HG03442 (cell line): ENCODE data around the gene LRRTM2.
"Not testable (repeated sequence)": the region's sequence is repeated elsewhere in the genome, so short reads cannot be mapped to it uniquely, and the experiment has no call there.

Experiments
- ATAC-seq: cut with Tn5 transposase; IDR thresholded peaks from one replicate; pipeline ENCODE4 v1.9.1; 2021; ENCODE audit warnings: mild to moderate bottlenecking, moderate library complexity; ENCODE audit not compliant: unreplicated experiment

LRRTM2 gene, protein sequence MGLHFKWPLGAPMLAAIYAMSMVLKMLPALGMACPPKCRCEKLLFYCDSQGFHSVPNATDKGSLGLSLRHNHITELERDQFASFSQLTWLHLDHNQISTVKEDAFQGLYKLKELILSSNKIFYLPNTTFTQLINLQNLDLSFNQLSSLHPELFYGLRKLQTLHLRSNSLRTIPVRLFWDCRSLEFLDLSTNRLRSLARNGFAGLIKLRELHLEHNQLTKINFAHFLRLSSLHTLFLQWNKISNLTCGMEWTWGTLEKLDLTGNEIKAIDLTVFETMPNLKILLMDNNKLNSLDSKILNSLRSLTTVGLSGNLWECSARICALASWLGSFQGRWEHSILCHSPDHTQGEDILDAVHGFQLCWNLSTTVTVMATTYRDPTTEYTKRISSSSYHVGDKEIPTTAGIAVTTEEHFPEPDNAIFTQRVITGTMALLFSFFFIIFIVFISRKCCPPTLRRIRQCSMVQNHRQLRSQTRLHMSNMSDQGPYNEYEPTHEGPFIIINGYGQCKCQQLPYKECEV

DNA sequence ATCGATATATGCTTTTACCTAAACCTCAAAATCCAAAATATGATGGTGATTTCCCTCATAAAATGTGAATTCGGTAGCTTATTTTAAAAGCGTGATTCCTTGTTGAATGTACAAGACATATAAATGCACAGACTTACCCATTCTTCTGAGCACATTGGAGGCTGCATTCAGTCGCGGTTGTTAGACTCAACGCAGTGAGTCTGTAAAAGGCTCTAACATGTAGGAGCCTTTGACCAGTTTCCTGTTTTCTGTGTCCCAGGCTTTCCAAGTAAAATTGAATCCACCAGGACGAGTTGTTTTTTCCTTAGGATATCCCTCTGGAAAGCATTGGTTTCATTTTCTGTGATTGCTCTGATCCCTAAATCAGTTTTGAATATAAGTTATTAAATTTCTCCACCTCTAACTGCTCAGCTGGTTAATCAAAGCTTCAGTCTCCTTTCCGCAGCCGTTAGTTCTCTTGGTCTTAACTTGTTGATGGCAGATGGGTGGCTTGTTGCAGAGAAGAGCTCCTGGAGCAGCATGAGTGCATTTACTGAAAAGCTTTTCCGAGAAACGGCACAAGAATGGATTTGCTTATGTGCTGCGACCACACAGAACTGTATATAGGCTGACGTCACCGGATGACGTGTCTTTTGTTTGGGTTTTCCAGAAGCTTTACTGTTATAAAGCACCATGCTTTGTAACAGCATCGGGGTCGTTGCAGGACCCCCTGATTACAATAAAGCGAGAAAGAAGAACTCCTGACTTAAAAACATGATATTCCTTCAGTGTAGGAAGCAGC lies at the start of gene LRRTM2:
LRRTM2 (minus strand) TSS at position 565 of the 781 bp plus-strand sequence; CDS start at position 141, 424 bp downstream.
- no peak for ATAC-seq

DNA sequence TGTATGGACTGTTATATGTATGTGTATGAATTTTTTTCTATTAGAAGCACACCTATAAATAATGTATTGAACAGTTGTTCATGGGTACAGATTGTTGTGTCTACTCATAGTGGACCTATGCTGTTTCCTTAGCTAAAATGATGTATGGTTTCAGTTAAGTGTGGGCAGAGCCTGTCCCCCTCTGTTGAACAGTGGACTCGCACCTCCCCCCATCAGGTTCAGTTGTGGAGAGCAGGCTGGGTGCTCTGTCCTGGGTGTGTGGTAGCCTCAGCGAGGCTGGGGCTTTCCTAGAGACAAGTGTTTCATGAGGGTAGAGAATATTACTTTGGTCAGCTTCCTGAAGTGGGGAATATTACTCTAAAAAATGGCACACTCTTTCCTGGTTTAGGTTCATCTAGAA lies 47.4 kb upstream of the LRRTM2 start:
- no peak for ATAC-seq

DNA sequence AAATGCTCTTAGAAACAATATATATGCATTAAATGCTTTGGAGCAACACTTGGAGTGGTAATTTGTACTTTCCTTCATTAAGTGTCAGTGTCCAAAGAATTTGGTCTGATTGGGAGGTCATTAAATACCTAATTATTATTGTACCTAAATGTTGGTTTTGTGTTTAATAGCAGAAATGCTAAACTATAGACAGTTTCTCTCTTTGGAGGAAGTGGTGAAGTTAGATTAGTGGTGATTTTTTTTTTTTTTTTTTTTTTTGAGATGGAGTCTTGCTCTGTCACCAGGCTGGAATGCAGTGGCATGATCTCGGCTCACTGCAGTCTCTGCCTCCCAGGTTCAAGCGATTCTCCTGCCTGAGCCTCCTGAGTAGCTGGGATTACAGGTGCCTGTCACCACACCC lies 46.2 kb upstream of the LRRTM2 start:
- not testable (repeated sequence) for ATAC-seq

DNA sequence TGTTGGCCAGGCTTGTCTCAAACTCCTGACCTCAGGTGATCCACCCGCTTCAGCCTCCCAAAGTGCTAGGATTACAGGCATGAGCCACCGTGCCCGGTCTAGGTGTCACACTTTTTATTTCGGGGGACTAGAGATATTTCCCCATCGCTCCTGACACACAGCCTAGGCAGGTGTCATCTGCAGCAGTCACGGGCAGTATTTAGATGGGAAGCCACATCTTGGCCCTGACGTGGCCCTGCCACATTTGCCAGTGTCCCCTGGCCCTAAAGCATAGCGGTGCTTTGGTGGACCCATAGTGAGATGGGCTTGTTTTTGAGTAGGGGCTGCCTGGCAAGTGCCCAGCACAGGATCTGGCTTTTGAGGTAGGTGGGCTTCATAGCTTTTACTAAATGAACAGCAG lies 45.0 kb upstream of the LRRTM2 start:
- no peak for ATAC-seq

DNA sequence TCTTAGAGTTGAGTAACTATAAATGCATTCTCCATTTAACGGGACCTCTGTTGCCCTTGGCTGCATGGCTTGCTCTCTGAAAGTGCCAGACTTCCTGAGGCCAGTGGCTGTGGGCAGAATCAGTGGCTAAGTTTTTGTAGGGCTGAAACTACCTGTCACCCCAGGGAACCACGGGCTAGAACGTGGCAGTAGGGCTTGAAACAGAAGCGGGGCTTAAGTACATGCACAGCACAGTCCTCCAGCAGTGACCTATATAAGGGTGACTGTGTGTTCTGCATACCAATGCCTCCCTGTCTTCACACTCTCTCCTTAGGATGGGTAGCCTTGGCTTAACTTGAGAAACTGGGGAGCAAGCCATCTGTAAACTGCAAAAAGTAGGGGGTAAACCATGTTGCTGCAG lies 43.6 kb upstream of the LRRTM2 start:
- no peak for ATAC-seq

DNA sequence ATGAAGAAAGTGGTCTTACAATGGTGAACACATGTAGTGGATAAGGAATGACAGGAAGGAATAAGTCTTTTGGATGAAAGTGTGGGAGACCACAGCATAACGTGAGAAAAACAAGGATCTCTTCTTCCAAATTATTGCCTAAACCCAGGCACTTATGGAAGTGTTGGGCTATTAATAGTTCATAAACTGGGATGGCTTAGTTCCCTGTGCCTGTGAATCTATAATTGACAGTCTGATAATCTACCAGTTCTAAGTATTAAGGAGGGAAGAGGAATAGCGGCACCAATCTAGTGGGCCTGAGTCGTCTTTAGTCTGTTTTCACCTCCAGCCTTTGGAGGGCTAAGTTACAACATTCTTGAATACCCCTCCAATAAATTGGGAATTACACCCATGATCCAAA lies 39.2 kb upstream of the LRRTM2 start:
- no peak for ATAC-seq

DNA sequence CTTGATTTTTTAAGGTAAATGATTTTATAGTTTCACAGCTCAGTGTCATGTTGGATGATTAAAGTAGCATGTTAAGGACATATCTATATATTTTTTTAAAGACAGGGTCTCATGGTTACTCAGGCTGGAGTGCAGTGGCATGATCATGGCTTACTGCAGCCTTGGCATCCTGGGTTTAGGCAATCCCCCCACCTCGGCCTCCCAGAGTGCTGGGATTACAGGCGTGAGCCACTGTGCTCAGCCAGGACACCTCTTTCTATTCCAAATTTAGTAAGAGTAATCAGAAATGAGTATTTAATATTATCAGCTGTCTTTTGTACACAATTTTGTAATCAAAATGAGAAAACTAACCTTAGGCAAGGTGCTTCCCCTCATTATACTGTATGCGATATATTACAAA lies 38.6 kb upstream of the LRRTM2 start:
- ATAC-seq: no peak

DNA sequence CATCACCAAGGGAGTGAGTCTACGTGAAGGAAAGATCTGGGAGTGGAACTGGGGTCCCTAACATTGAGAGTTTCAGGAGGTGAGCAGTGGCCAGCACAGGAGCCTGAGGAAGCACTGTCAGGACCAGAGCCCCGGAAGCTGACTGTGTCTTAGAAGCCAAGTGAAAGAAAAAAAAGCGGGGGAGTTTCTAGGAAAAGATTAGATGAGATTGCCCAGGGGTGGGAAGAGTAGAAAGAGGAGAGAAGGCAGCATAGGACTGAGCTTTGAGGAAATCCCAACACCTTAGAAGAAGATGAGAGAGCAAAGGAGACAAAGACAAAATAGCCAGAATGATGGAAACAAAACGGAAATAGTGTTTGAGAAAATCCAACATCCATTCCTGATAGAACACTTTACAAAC lies 37.0 kb upstream of the LRRTM2 start:
- no peak for ATAC-seq

DNA sequence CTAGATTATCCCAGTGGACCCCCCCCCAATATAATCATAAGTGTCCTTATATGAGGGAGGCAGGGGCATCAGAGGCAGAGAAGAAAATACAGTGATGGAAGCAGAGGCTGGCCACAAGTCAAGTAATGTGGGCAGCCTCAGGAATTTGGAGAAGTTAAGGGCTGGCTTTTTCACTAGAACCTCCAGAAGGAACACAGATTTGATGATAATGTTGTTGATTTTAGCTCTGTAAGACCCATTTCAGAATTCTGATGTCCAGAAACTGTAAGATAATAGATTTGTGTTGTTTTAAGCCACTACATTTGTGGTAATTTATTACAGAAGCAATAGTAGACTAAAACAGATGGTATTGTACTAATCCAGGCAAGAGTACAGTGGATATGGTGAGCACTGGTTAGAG lies 36.3 kb upstream of the LRRTM2 start:
- no peak for ATAC-seq

DNA sequence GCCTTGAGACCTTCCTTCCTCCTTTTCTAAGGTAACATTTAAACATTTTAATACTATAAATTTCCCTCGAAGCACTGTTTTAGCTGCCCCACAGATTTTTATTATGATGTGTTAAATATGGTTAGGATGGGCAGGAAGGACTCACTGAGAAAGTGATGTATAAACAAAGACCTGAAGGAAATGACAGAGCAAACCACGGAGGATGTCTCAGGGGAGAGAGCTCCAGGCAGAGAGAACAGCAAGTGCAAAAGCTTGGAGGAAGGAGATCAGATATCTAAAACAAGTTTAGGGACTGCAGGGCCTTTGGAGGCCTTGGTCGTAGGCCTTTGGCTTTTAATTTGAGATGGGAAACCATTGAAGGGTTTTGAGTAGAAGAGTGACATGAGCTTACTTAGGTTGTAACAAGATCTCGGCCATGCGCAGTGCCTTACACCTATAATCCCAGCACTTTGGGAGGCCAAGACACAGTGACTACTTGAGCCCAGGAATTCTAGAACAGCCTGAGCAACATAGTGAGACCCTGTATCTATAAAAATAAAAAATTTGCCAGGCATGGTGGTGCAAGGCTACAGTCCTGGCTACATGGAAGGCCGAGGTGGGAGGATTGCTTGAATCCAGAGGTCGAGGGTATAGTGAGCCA lies 35.5 kb upstream of the LRRTM2 start:
- ATAC-seq: no peak

DNA sequence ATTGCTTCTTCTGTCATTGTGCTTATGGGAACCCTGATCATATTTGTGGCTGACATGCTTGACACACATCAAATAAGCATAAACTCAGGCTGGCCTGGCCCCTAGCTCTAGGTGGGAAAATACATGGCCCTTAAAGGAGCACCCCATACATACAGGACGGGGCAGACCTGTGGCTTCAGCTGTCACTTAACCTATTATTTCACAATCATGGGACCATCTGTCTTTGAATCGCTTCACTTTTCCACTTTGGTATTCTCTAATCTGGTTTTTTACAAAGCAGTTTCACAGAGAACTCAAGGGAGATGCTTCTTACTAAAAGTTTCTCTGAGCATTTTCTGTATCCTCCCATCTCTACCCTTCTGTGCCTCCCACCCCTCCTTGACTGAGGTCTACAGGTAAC lies 34.6 kb upstream of the LRRTM2 start:
- ATAC-seq: no peak

DNA sequence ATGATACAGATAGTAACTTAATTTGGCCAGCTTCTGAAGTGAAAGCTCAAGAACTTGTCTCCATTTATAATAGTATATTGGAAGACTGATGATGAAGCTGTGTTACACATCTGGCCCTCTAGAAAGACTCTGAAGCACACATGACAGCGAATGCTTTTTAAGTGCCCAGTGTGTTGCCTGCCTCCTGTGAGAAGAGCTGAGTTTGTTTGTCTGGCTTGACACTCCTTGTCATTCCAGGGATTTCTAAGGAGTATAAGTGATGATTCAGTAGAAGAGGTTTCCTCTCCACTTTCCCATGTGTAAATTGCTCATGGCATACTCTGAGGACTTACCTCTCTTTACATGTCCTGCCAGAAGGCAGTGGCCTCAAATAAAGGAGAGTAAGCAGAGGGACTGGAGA lies 30.4 kb upstream of the LRRTM2 start:
- ATAC-seq: no peak

DNA sequence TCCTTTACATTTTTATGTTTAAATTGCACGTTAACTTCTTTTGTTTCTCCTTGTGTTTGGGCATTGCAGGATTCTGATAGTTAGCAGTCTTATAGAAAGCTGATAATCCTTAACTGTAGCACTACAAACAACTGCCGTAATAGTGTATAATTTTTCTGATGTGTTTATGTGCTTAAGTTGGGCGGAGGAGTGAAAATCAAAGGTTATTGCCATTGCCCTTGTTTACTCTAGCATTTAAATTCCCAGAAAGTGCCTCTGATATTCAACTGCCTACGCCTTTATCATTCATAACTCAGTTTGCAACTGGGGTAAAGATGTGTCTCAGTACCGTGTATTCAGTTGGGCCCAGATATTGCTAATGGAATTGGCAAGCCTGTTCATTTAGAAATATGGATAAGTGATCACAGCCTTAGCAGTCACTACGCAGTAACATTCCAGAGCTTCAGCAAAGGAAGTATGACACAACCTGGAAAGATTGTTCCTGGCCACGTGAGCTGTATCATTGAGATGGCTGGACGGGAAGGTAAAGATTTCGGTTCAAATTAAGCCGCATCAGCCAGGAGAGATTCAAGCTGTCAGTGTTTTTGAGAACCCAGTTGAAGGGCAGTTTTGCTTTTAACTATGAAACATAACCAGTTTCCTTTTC lies 28.1 kb upstream of the LRRTM2 start:
- no peak for ATAC-seq

DNA sequence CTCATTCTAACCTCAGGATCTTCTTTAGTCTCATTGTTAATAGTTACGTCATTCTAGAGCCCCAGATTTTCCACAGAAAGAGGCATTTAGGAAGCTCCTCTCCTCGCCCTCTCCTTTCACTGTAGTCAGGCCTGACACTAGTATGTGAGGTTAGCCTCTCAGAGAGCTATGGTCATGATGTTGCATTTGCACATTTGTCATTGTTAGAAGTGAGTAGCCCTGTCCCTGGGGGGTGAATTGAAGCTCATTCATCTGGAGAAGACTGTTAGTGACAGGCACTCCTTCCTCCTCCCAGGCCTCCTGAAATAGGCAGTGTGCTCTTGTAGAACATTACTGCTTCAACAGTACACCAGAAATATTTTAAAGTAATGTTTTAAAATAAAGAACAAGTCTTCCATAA lies 26.6 kb upstream of the LRRTM2 start:
- no peak for ATAC-seq

DNA sequence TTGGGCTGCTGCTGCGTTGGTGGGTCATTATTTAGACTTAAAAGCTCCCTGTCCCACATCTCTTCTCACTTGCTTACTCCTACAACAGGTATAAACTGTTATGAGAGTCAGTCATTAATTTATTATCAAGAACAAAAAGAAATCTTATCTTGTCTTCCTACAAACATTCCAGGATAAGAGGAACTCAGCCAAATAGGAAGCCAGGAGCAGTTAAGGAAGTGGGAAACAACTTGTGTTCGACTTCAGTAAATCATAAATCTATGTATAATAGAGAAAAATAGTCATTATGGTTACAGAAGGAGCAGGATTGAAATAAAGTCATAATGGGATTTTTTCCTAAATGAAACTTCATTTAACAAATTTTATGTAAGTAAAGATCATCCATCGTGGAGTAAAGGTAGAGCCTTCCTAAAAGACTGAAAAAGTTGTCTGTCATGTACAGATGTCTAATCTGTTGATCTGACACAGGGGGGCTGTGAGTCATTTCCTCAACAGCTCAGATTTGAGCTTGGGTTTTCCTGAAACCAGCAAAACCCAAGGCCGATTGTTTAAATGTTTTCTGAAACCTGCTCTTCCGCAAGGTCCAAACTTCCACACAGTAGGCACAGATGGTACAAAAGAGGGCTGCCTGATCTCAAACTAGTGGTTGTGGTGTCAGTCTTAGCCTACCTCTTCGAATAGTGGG lies 25.3 kb upstream of the LRRTM2 start:
- ATAC-seq: no peak

DNA sequence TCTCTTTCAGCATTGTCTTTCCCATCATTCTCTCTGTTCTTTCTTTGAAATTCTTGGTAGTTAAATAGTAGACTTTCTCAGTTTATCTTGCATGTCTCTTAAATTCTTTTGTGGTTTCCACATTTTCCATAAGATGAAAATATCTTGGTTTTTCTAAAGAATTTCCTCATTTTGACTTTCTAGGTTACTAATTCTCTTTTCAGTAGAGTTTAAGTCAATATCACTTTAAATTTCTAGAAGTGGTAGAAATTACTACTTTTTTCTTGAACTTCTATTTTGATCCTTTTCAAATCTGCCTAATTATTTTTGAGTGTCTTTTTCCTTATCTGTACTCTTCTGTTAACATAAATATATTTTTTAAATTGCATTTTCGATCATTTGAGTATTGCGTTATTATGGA lies 23.6 kb upstream of the LRRTM2 start:
- no peak for ATAC-seq

DNA sequence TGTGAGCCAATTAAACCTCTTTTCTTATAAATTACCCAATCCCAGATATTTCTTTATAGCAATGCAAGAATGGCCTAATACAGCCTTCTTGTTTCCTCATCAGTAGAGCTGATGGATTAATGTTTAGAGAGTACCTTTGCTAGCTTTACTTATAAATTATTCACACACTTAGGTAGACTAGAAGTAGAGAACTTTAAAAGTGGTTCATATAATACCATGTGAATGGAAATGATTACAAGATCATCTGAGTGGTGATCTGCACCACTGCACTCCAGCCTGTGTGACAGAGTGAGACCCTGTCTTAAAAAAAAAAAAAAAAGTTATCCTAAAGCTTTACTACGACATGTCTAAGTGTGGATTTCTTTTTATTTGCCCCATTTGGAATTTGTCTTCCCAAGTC lies 23.2 kb upstream of the LRRTM2 start:
- no peak for ATAC-seq

DNA sequence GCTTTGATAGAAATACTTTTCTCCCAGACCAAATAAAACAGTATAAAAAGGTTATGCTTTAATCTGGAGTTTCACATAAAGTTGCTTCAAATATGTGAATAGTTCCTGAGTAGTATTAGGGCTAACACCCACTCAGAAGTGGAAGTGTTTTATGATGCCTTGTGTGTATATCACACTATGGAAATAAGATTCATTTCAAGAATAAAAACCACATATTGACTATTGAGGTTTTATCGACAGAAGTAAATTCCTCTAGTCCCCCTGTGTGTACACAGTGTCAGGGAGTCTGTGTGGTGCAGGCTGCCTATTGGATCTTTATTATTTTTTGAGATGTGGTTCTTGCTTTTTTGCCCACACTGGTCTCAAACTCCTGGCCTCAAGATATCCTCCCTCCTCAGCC lies 20.8 kb upstream of the LRRTM2 start:
- ATAC-seq: no peak

DNA sequence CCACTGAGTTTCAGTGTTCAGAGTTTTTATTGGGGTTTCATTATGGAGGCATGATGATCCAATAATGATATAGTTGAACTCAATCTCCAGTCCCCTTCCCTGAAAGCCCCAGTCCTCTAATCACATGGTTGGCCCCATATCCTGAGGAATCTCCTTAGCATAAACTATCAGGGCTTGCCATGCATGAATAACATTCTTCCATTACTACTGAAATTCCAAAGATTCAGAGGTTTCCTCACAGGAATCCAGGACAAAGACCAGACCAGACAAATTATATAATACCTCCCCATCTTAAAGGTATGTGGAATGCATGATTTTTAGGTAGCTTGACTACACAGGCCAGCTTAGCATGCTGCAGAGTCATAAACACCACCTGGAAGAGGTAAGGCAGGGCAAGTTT lies 15.5 kb upstream of the LRRTM2 start:
- no peak for ATAC-seq

DNA sequence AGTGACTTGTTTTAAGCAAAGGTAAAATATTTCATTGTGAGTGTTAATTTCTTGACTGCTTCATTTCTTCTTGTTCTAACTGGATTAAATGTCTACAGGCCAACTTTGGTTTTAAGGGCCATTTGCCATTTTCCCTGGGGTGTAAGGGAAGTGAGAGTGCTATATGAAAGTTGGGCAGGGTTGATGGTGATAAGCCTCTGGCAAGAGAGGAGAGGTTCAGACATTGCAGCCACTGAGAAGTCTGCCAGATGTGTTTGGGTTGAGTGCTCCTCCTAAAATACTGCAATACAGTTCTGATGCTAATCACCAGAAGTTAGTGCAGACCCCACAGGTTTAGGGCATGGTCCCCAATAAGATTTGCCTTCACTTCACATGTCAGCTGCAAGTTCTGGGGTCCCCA lies 14.9 kb upstream of the LRRTM2 start:
- no peak for ATAC-seq

DNA sequence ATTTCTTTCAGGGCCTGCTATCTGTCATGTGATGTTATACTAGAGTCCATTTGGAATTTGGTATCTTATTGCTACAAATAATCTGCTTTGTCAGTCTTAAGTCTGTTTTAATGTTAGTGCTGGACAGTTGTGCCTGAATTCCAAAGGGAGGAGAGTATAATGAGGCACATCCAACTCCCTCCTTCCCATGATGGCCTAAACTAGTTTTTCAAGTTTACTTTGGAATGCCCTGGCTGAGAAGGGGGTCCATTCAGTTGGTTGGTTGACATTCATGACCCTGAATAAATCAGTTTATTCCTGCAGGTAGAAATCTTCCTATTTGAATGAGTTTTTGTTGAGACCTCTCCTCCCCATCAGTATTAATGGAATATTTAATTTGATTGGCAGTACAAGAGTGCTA lies 9.4 kb upstream of the LRRTM2 start:
- ATAC-seq: no peak
